ENCODE measurements around the gene OAS3.

DNA sequence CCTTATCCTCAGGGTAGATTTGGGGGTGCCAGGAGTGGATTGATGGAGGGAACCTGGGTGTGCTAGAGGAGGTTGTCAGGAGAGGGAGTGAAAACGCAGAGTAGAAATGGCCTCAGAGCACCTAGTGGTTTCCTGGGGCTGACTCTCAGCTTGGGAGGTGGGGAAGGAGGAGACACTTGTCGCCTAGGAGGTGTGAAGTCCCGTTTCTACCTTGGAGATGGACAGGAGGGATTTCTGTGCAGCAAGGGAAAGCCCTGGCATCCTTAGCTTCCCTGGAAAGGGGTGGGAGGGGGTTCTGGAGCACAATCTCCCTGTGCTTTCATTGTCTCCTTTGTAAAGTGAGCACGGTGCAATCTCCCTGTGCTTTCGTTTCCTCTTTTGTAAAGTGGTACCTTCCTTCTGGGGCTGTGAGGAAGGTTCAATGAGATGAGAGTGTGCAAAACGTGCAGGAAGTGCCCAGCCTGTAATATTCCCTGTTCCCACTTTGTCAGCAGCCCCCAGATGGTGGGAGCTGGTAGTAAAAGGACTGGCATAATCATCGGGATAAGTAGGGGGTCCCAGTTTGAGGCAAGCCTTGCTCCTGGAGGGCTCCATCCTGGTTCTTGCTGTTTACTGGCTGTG is 1.6 kb downstream of the OAS3 start:
- TF ChIP-seq, protein P1, sequence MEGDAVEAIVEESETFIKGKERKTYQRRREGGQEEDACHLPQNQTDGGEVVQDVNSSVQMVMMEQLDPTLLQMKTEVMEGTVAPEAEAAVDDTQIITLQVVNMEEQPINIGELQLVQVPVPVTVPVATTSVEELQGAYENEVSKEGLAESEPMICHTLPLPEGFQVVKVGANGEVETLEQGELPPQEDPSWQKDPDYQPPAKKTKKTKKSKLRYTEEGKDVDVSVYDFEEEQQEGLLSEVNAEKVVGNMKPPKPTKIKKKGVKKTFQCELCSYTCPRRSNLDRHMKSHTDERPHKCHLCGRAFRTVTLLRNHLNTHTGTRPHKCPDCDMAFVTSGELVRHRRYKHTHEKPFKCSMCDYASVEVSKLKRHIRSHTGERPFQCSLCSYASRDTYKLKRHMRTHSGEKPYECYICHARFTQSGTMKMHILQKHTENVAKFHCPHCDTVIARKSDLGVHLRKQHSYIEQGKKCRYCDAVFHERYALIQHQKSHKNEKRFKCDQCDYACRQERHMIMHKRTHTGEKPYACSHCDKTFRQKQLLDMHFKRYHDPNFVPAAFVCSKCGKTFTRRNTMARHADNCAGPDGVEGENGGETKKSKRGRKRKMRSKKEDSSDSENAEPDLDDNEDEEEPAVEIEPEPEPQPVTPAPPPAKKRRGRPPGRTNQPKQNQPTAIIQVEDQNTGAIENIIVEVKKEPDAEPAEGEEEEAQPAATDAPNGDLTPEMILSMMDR (IDR thresholded peaks at IDR 0.05; ENCODE audit: low read depth, low read length, poor library complexity, severe bottlenecking) = no peak
- no peak for TF ChIP-seq EZH2phosphoT487 (IDR thresholded peaks at IDR 0.05; ENCODE audit: borderline replicate concordance, low read length)

All from DOHH2 (cell line).